NCI-H345 treated with DMSO at 0.1 percent for 48 hours (cell line): Measurements from ENCODE around the gene IRX1.

Source experiments
- DNase-seq: peaks from one replicate; lab custom pipeline; 2025; ENCODE audit not compliant: unreplicated experiment; lab: John Stamatoyannopoulos, UW

IRX1 gene

DNA sequence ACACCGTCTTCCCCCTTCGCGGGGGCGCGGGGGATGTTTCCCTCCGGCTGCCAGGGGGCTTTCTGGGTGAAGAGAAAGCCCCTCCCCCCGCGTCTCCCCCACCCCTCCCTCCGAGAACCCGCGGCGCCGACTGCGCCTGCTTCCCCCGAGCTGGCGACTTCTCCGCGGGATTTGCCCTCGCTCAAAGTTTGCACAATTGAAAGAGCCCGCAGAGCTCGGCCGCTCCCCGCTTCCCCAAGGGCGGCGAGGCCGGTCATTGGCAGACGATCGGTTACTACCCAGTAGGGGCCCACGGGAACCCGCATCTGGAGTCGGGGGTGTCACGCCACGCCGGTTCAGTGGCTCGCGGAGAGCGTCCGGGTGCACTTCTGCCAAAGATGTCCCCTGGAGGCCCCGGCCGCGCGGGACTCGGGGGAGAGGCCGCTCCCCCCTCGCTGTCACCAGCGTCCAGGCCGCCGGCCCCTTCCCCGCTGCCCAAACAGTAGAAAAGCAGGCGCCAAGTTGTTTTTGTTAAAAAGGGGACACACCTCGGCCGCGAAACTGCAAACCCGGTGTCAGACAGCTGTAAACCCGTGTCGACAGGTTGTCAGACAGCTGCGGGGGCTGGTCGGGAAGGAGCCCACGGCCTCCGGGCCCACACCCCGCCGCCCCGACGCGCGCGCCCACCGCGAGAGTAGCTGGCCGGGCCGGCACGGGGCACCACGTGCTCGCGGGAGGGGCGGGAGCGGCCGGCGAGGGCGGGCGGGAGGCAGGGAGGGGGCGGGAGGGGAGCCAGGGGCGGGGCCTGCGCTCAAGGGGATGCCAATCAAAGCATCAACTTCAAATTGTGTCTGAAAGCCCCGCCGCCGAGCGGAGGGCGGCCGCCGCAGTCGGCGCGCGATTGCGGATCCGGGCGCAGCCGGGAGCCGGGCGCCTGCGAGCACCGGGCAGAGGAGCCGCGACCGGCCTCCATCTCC lies at the start of gene IRX1:
Gene IRX1 (plus strand): TSS at position 827 of the 956 bp plus-strand sequence. CDS start 274 bp downstream, outside the sequence.
- DNase-seq: no peak

- no peak for DNase-seq
These were observed 49.6 kb upstream of the IRX1 start for GRCh38 chr5:3546028-3546427.

GRCh38 chr5:3564116-3564515 lies 31.5 kb upstream of the IRX1 start:
- no peak for DNase-seq

GRCh38 chr5:3564827-3565518 lies 30.7 kb upstream of the IRX1 start:
- DNase-seq: no peak

- DNase-seq: no peak
These were observed 10.7 kb upstream of the IRX1 start for GRCh38 chr5:3584724-3585531.

GRCh38 chr5:3590161-3590966 lies 5.3 kb upstream of the IRX1 start:
- DNase-seq: peak; percentile 22

DNA sequence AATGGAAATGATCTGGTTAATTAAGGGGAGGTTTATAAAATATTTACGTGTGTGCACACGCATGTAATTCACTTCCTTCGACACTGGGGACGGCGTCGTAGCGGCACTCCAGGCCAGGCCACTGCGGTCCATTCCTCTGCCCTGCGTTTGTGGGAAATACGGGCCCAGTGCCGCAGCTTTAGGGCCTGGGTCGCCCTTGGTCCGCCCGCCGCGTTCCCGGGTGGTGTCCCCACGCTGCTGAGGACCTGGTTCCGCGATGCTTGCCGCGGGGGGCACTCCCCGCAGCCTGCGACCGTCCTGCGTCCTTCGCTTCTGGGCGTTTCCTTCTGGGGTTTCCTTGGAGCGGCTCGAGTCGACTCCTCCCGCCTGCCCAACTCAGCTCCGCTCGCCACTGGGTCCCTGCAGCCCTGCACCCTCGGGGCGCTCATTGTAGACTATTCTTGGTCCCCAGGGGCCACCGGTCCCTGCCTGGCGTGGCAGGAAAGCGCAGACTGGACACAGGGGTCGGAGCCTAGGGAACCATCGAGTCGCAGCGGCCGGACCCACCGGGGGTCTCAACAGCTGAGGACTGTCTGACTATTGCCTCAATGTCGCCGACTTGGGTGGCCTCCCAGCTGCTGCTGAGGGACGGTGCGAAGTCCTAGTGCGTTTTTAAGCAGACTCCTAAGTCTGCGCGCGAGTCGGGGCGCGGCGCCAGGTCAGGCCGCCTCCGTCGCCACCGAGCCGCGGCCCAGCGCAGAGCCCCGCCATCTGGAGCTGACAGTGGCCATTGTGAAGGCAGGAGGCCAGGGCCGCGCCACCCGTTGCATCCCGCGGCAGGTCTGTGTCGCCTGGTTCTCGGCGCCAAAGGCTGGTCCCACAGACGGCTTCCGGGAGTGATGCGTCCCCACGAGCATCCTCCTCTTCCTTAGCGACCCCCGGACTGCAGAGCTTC lies 4.4 kb upstream of the IRX1 start:
- DNase-seq: no peak

- no peak for DNase-seq
These were observed 3.3 kb upstream of the IRX1 start for GRCh38 chr5:3592298-3592697.

GRCh38 chr5:3593771-3594509 lies 1.7 kb upstream of the IRX1 start:
- DNase-seq: no peak

DNA sequence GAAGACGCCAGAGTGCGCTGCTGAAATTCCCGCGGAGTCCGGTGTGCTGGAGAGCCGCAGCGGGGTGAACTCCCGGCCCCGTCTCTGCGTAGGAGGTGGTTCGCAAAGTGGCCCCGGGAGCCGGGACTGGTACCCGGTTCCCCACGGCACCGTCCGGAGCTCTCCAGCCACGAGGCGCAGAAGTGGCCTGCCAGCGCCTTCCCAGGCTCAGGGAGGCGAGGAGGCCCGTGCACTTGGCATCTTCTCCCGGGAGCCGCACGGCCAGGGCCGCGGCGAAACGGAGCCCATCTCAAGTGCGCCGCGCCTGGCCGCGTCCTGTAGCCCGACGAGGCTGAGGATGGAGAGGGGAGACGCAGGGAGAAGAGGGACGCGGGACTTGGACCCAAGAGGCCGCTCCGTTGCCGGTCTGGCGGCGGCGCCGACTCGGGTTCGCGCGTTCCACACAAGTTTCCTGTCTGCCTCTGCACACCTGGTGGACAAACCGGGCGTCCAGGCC lies 1.1 kb upstream of the IRX1 start:
- no peak for DNase-seq

DNA sequence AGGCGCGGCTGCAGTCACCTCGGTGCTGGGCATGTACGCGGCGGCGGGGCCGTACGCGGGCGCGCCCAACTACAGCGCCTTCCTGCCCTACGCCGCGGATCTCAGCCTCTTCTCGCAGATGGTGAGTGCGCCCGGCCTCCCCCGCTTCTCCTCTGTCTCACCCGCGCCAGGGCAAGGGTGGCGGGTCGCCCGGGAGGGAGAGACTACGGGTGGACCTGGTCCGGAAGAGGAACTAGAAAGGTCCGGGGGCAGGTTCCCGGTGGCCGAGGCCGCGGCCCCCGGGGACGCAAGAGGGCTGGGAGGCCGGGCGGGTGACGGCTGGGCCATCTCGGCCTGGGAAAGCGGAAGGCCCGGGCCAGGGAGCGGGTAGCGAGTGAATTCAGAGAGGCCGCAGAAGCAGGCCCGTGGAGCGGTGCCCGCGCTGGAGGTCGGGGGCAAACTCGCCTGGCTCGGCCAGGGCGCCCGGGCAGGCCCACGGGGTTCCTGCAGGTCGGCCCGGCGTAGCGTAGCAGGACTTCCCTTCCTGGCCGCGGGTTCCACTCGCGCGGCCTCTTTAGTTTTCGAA lies 711 bp downstream of the IRX1 start:
- DNase-seq: no peak

GRCh38 chr5:3596857-3597166 lies 1.2 kb downstream of the IRX1 start:
- no peak for DNase-seq

- no peak for DNase-seq
These were observed 1.8 kb downstream of the IRX1 start for GRCh38 chr5:3597167-3598007.

DNA sequence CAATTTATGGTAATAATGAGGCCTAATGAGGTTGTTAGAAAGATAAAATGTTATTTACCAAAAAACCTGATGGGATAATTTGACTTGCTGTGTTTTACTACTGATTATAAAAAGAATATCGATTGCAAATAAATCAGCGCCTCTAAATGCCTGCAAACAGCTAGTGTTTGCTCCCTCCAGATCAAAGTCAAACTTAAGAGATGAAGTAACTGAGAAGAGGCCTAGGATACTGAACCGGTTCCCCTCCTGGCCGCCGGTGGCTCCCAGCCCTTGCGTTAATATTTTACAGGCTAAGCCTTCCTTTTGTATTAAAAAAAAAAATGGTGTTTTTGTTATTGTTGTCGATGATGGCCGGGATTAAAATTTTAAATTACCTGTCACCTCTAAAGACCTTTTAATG lies 2.6 kb downstream of the IRX1 start:
- DNase-seq: no peak

- DNase-seq: no peak
These were observed 3.2 kb downstream of the IRX1 start for GRCh38 chr5:3598769-3599211.

GRCh38 chr5:3599226-3600105 lies 3.8 kb downstream of the IRX1 start:
- no peak for DNase-seq
